Activated CD4-positive, CD25-positive, alpha-beta regulatory T cell treated with anti-CD3 and anti-CD28 coated beads, Interleukin-2, amount 50 U/mL, for 16 hours (primary cell): ENCODE results near the gene LRMDA.

Experiments used
- DNase-seq: peaks from one replicate; pipeline ENCODE4 v3.0.0-alpha.2; 2020; ENCODE audit warnings: low read depth, low spot score

LRMDA gene

GRCh38 chr10:75476569-75476968 lies 45.1 kb downstream of the LRMDA start:
- no peak for DNase-seq

GRCh38 chr10:75476985-75477384 lies 45.6 kb downstream of the LRMDA start:
- DNase-seq: no peak

- DNase-seq: no peak
Observed at GRCh38 chr10:75477680-75478079, 46.3 kb downstream of the LRMDA start.

- DNase-seq: no peak
Observed at GRCh38 chr10:75480374-75480773, 49.0 kb downstream of the LRMDA start.

- no peak for DNase-seq
Observed at GRCh38 chr10:75483188-75483587, 51.8 kb downstream of the LRMDA start.

GRCh38 chr10:75484717-75485116 lies 53.3 kb downstream of the LRMDA start:
- DNase-seq: no peak

GRCh38 chr10:75486591-75486990 lies 55.2 kb downstream of the LRMDA start:
- DNase-seq: no peak

- no peak for DNase-seq
Observed at GRCh38 chr10:75487087-75487754, 55.8 kb downstream of the LRMDA start.

- no peak for DNase-seq
Observed at GRCh38 chr10:75487755-75488125, 56.3 kb downstream of the LRMDA start.

- DNase-seq: no peak
Observed at GRCh38 chr10:75492173-75492925, 60.9 kb downstream of the LRMDA start.

GRCh38 chr10:75493464-75493863 lies 62.0 kb downstream of the LRMDA start:
- no peak for DNase-seq

- DNase-seq: no peak
Observed at GRCh38 chr10:75495434-75496190, 64.2 kb downstream of the LRMDA start.

- DNase-seq: no peak
Observed at GRCh38 chr10:75496191-75496567, 64.8 kb downstream of the LRMDA start.

- DNase-seq: no peak
Observed at GRCh38 chr10:75497997-75498883, 66.8 kb downstream of the LRMDA start.

GRCh38 chr10:75498884-75499350 lies 67.5 kb downstream of the LRMDA start:
- DNase-seq: no peak

- no peak for DNase-seq
Observed at GRCh38 chr10:75499556-75500160, 68.2 kb downstream of the LRMDA start.

GRCh38 chr10:75502389-75502788 lies 71.0 kb downstream of the LRMDA start:
- DNase-seq: no peak

GRCh38 chr10:75502838-75503237 lies 71.4 kb downstream of the LRMDA start:
- DNase-seq: no peak

GRCh38 chr10:75505293-75505692 lies 73.9 kb downstream of the LRMDA start:
- DNase-seq: no peak

- DNase-seq: no peak
Observed at GRCh38 chr10:75505840-75506506, 74.5 kb downstream of the LRMDA start.

- DNase-seq: no peak
Observed at GRCh38 chr10:75506930-75507329, 75.5 kb downstream of the LRMDA start.
